Psoas muscle (tissue), 8 donors: ENCODE measurements around the gene ENTR1. TPM values are rescaled to one million over a fixed set of nuclear protein-coding genes. Genes with fewer than 3 reads are reported as not detected.

Experiments used
- ATAC-seq, 4 donors: fragments of 200-7000 bp; cut with Tn5 transposase; one replicate each; pipeline ENCODE4 v1.9.1; 2020; ENCODE audit warnings: moderate library complexity in 3 of 4, mild to moderate bottlenecking in 2 of 4
- DNase-seq, 2 donors: peaks; one replicate each; pipeline ENCODE4 v3.0.0-alpha.2; 2020
- H3K27ac ChIP-seq: fragments of 200-600 bp; one replicate; pipeline ENCODE4 v1.8.0; 2022
- H3K27me3 ChIP-seq, 3 donors: fragments of 200-600 bp in 1 of 3; one replicate each; pipeline versions ENCODE4 v1.6.1 to v1.8.0; 2013 to 2022; ENCODE audit warnings: low read length in 2 of 3, mild to moderate bottlenecking in 2 of 3, moderate library complexity in 1 of 3; ENCODE audit not compliant: insufficient read depth in 3 of 3
- H3K36me3 ChIP-seq, 2 donors: fragments of 200-600 bp in 1 of 2; one replicate each; pipeline versions ENCODE4 v1.6.1 to v1.8.0; 2013 to 2022; ENCODE audit warnings: low read depth in 1 of 2, mild to moderate bottlenecking in 1 of 2, moderate library complexity in 1 of 2; ENCODE audit not compliant: insufficient read depth in 1 of 2
- H3K4me1 ChIP-seq: fragments of 200-600 bp; one replicate; pipeline ENCODE4 v1.8.0; 2022
- H3K4me3 ChIP-seq: fragments of 200-600 bp; one replicate; pipeline ENCODE4 v1.8.0; 2022; ENCODE audit warnings: mild to moderate bottlenecking
- H3K9me3 ChIP-seq: fragments of 200-600 bp; one replicate; pipeline ENCODE4 v1.8.0; 2022
- CTCF ChIP-seq: fragments of 200-600 bp; IDR thresholded peaks from one replicate; pipeline ENCODE4 v1.8.0; 2022; ENCODE audit warnings: antibody characterized with exemption
- WGBS, 3 donors: extraction: QIAGEN DNeasy Blood & Tissue Kit; methylation state at CpG; one replicate each; pipeline versions ENCODE4 v1.1.6 to v1.1.7; 2013; 5-methylcytosine and 5-hydroxymethylcytosine counted together
- intact Hi-C, 2 donors: fragments of 100-400 bp; cut with DNase I; formaldehyde crosslinking; loops; one replicate each; pipeline versions ENCODE4 v1.11.0 to v1.14.2; 2022
- polyA plus RNA-seq, 3 donors: library from polyadenylated mRNA; stranded (reverse); fragments of 200-250 nt; gene quantifications; one replicate each; pipeline ENCODE4 v1.2.3, GENCODE V29; 2013
- total RNA-seq, 4 donors: library from RNA; stranded (reverse); fragmentation: NEBNext Ultra II Directional in 2 of 4; extraction: Animal tissue kit (Norgen Biotek cat#: 25700) in 2 of 4; gene quantifications; one replicate each; pipeline versions ENCODE4 v1.2.1 to v1.2.4, GENCODE V29; 2021 to 2023
- donor health status: healthy with polysubstance abuse.
- donor health status: DM: no; HTN: no; CAD: no; lungs with moderate emphysema.
- donor health status: Bipolar disorder and iron deficiency.
- donor health status: healthy.
- donor health status: DM: yes; HTN: yes; CAD: no.
- donor health status: DM: no; HTN: no; CAD: no.
- donor health status: DM: no; HTN: no; CAD: no.
- donor health status: DM: yes; HTN: yes; CAD: no.

Gene ENTR1
- total and polyA plus RNA-seq, 7 donors = 16.0 to 53.0 (median 34.2) TPM

GRCh38 chr9:136379003-136379287 is 31.5 kb downstream of the ENTR1 start:
- H3K4me3 ChIP-seq = no peak overlapping the region
- ATAC-seq = no peak
- H3K36me3 ChIP-seq = peaks cover 6 to 59% of the 10 kb centered on the region in 2 donors
- H3K27me3 ChIP-seq = no peaks in the 10 kb centered on the region
- TF ChIP-seq CTCF = no peak
- H3K4me1 ChIP-seq = no peaks in the 10 kb centered on the region
- no peak for DNase-seq
- H3K9me3 ChIP-seq = no peaks in the 10 kb centered on the region
- intact Hi-C loops = no loop called here
- WGBS, 3 donors = 84 to 93% (median 90%) methylated on average over 16 to 18 of the region's 18 CpGs
- no peak overlapping the region for H3K27ac ChIP-seq

GRCh38 chr9:136378170-136379002 is 32.0 kb downstream of the ENTR1 start:
- no peaks in the 10 kb centered on the region for H3K27me3 ChIP-seq
- no peaks in the 10 kb centered on the region for H3K9me3 ChIP-seq
- no peak overlapping the region for H3K4me3 ChIP-seq
- ATAC-seq = no peak
- no peak for TF ChIP-seq CTCF
- peaks cover 5 to 56% of the 10 kb centered on the region in 2 donors for H3K36me3 ChIP-seq
- H3K4me1 ChIP-seq = no peaks in the 10 kb centered on the region
- intact Hi-C loops = no loop called here
- H3K27ac ChIP-seq = no peak overlapping the region
- 82 to 87% (median 85%) methylated on average over 22 to 28 of the region's 28 CpGs for WGBS, 3 donors
- no peak for DNase-seq

GRCh38 chr9:136377341-136378169 is 32.9 kb downstream of the ENTR1 start:
- WGBS, 3 donors = 87 to 92% (median 90%) methylated on average over 21 to 32 of the region's 32 CpGs
- Histone ChIP-seq H3K4me3 (no peak overlapping the region), H3K9me3 (no peaks in the 10 kb centered on the region), H3K4me1 (no peaks in the 10 kb centered on the region), H3K36me3 (peaks cover 0 to 48% of the 10 kb centered on the region in 2 donors), H3K27ac (no peak overlapping the region), H3K27me3 (no peaks in the 10 kb centered on the region)
- ATAC-seq (no peak), DNase-seq (peak in 1 of 2 donors; percentile 13)
- TF ChIP-seq CTCF = no peak
- intact Hi-C loops = no loop called here

- Histone ChIP-seq H3K36me3 (peaks cover 0 to 37% of the 10 kb centered on the region in 2 donors), H3K4me3 (no peak overlapping the region), H3K27ac (no peak overlapping the region), H3K27me3 (no peaks in the 10 kb centered on the region), H3K9me3 (no peaks in the 10 kb centered on the region), H3K4me1 (no peaks in the 10 kb centered on the region)
- DNase-seq (no peak), ATAC-seq (no peak)
- no peak for TF ChIP-seq CTCF
- 70 to 89% (median 74%) methylated on average over 6 to 8 of the region's 8 CpGs for WGBS, 3 donors
- intact Hi-C loops = no loop called here
These were observed 34.0 kb downstream of the ENTR1 start for GRCh38 chr9:136376457-136376856.
